ENCODE measurements around the gene TPTE2.
"Not testable (repeated sequence)": the region's sequence is repeated elsewhere in the genome, so short reads cannot be mapped to it uniquely, and the experiment has no call there.

TPTE2 gene

GRCh38 chr13:19561127-19561582, at the start of gene TPTE2:
TPTE2 (minus strand) TSS chr13:19561532; CDS start chr13:19503234, 58,298 bp downstream.
- DNase-seq = not testable (repeated sequence)

- no peak for DNase-seq
Observed at GRCh38 chr13:19607523-19608078, 46.3 kb upstream of the TPTE2 start.

- no peak for DNase-seq
Observed at GRCh38 chr13:19606737-19607136, 45.4 kb upstream of the TPTE2 start.

- no peak for DNase-seq
Observed at GRCh38 chr13:19606152-19606551, 44.8 kb upstream of the TPTE2 start.

GRCh38 chr13:19605161-19605955, 44.0 kb upstream of the TPTE2 start:
- DNase-seq = no peak

GRCh38 chr13:19604306-19604705, 43.0 kb upstream of the TPTE2 start:
- no peak for DNase-seq

GRCh38 chr13:19601749-19602725, 40.7 kb upstream of the TPTE2 start:
- peak; percentile 29 for DNase-seq

- no peak for DNase-seq
Observed at GRCh38 chr13:19597523-19597922, 36.2 kb upstream of the TPTE2 start.

- DNase-seq = no peak
Observed at GRCh38 chr13:19596960-19597361, 35.6 kb upstream of the TPTE2 start.

GRCh38 chr13:19596086-19596485, 34.8 kb upstream of the TPTE2 start:
- no peak for DNase-seq

- DNase-seq = no peak
Observed at GRCh38 chr13:19592657-19593180, 31.4 kb upstream of the TPTE2 start.

GRCh38 chr13:19591864-19592263, 30.5 kb upstream of the TPTE2 start:
- no peak for DNase-seq

GRCh38 chr13:19590423-19590822, 29.1 kb upstream of the TPTE2 start:
- DNase-seq = no peak

- no peak for DNase-seq
Observed at GRCh38 chr13:19589312-19589711, 28.0 kb upstream of the TPTE2 start.

- no peak for DNase-seq
Observed at GRCh38 chr13:19587635-19588300, 26.4 kb upstream of the TPTE2 start.

GRCh38 chr13:19586904-19587634, 25.7 kb upstream of the TPTE2 start:
- peak; percentile 67 for DNase-seq

- DNase-seq = no peak
Observed at GRCh38 chr13:19581675-19582074, 20.3 kb upstream of the TPTE2 start.

- no peak for DNase-seq
Observed at GRCh38 chr13:19575230-19575629, 13.9 kb upstream of the TPTE2 start.

- DNase-seq = no peak
Observed at GRCh38 chr13:19573120-19573716, 11.9 kb upstream of the TPTE2 start.

GRCh38 chr13:19572280-19572679, 10.9 kb upstream of the TPTE2 start:
- no peak for DNase-seq

GRCh38 chr13:19567820-19568534, 6.6 kb upstream of the TPTE2 start:
- DNase-seq = no peak

Measured in activated gamma-delta T cell treated with Interleukin-2 at 50 U/mL for 16 hours (primary cell).